ENCODE data around the gene CACNA2D2.

DNA sequence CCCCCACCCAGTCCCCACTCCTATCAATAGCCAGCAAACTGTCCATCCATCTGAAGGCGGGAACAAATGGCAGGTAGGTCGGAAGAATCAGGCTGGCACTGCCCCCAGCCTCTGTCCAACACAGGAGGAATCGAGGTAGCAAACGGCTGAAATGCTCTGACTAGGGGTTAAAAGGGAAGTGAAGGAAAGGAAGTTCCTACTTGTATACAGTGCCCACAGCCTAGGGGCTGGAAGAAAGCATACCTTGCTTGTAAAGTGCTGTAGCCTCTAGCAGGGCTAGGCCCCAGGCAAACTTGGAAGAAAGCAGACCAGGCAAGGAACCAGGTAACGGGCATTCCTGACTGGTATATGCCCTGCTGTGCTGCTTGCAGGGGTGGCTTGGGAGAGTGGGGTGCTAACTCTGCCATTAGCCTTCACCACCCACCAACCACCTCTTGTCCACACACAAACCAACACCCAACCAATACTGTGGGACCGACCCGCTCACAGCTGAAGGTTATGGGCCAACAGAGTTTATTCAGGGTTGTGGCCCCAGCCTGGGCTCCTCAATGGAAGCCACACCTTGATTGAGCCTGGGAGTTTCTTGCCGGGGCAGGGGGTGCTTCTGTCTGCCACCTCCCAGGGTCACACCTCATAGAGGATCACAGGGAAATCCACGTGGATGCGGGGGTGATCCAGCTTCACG is 177.8 kb downstream of the CACNA2D2 start:
- TF ChIP-seq, protein P1, sequence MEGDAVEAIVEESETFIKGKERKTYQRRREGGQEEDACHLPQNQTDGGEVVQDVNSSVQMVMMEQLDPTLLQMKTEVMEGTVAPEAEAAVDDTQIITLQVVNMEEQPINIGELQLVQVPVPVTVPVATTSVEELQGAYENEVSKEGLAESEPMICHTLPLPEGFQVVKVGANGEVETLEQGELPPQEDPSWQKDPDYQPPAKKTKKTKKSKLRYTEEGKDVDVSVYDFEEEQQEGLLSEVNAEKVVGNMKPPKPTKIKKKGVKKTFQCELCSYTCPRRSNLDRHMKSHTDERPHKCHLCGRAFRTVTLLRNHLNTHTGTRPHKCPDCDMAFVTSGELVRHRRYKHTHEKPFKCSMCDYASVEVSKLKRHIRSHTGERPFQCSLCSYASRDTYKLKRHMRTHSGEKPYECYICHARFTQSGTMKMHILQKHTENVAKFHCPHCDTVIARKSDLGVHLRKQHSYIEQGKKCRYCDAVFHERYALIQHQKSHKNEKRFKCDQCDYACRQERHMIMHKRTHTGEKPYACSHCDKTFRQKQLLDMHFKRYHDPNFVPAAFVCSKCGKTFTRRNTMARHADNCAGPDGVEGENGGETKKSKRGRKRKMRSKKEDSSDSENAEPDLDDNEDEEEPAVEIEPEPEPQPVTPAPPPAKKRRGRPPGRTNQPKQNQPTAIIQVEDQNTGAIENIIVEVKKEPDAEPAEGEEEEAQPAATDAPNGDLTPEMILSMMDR (IDR thresholded peaks at IDR 0.05; ENCODE audit: control extremely low read depth in 1 of 3, insufficient read depth in 1 of 3, low read depth in 1 of 3, low read length in 3 of 3): no peak
- TF ChIP-seq BCL11A (IDR thresholded peaks at IDR 0.05; ENCODE audit: low read depth in 2 of 2, low read length in 2 of 2) (no peak), POLR2A (IDR thresholded peaks at IDR 0.05; ENCODE audit: control extremely low read depth in 1 of 2, low read depth in 2 of 2, low read length in 2 of 2) (no peak), EZH2 (IDR thresholded peaks at IDR 0.05; ENCODE audit: low read depth, low read length, severe bottlenecking) (no peak), RFX5 (IDR thresholded peaks at IDR 0.05; ENCODE audit: borderline replicate concordance, low read depth, low read length) (no peak), POLR2AphosphoS5 (IDR thresholded peaks at IDR 0.05; ENCODE audit: low read depth, low read length) (no peak), YY1 (IDR thresholded peaks at IDR 0.05; ENCODE audit: low read depth, low read length) (no peak), ZNF274 (IDR thresholded peaks at IDR 0.05; ENCODE audit: borderline replicate concordance, extremely low read depth, low read length) (no peak), GTF2F1 (IDR thresholded peaks at IDR 0.05; ENCODE audit: borderline replicate concordance, low read depth, low read length) (no peak), CEBPB (IDR thresholded peaks at IDR 0.05; ENCODE audit: low read depth, low read length) (no peak), CBX8 (IDR thresholded peaks at IDR 0.05; ENCODE audit: borderline replicate concordance, low read depth, low read length) (no peak), TAF7 (optimal IDR thresholded peaks at IDR 0.05; ENCODE audit: borderline replicate concordance, low read depth, low read length) (no peak)

Data from H1 (cell line).